ENCODE measurements around the gene MEGF6. TPM values are rescaled to one million over a fixed set of nuclear protein-coding genes. Genes with fewer than 3 reads are reported as not detected.

The MEGF6 gene
- total and polyA plus RNA-seq, 2 of the 8 experiments (the other 6 are each of a cell fraction or from before 2014, with no cell fraction given): 4.1 to 14.8 TPM

- TF ChIP-seq ATF2 (IDR thresholded peaks at IDR 0.05; ENCODE audit: low read length) (no peak), SUZ12 (IDR thresholded peaks at IDR 0.05; ENCODE audit: low read length) (no peak), PHF8 (conservative IDR thresholded peaks at IDR 0.05; ENCODE audit: low read depth, low read length) (no peak), USF2 (IDR thresholded peaks at IDR 0.05; ENCODE audit: low read length) (no peak), CBX8 (IDR thresholded peaks at IDR 0.05; ENCODE audit: borderline replicate concordance, low read depth, low read length) (no peak)
Observed at GRCh38 chr1:3522112-3522511, 89.2 kb downstream of the MEGF6 start (continued).

Measured in H1 (cell line).